A549 treated with AZD2906 at 1 μM for 4 hours (cell line): Measurements from ENCODE around the gene OR11H12. TPM values are rescaled to one million over a fixed set of nuclear protein-coding genes. Genes with fewer than 3 reads are reported as not detected.

ENCODE experiments used
- total RNA-seq: library from RNA; stranded (reverse); fragments of 200-300 nt; extraction: Qiagen RNA extraction; gene quantifications from 5 replicates; pipeline ENCODE4 v1.2.3, GENCODE V29; 2022

OR11H12 gene, protein sequence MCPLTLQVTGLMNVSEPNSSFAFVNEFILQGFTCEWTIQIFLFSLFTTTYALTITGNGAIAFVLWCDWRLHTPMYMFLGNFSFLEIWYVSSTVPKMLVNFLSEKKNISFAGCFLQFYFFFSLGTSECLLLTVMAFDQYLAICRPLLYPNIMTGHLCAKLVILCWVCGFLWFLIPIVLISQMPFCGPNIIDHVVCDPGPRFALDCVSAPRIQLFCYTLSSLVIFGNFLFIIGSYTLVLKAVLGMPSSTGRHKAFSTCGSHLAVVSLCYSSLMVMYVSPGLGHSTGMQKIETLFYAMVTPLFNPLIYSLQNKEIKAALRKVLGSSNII
- total RNA-seq = not detected in 5 replicates

DNA sequence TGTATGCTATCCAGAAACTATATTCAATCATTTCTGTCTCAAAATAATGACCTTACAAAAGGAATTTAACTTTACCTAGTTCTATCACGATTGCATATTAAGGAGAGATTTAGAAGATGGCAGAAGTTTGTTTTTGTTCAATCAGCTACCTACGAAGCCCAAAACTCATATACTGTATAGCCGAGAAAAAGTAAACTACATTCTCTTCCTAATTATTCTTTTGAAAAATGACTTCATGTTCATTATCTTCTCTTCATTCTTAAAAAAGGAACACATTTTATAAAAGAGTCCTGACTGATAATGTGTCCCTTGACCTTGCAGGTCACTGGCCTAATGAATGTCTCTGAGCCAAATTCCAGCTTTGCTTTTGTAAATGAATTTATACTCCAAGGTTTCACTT, at the start of gene OR11H12:
TSS of gene OR11H12 (plus strand) at position 301 of the 400 bp plus-strand sequence. CDS start at position 301, 0 bp downstream.

